H9 (cell line): ENCODE measurements around the gene ALB. TPM values are rescaled to one million over a fixed set of nuclear protein-coding genes. Genes with fewer than 3 reads are reported as not detected.
A peak's percentile ranks its signal among the peaks of the same experiment; 100 is the strongest.

Source experiments
- DNase-seq: peaks from one replicate; pipeline ENCODE4 v3.0.0-alpha.2; 2017
- H2AFZ ChIP-seq: one replicate; pipeline ENCODE4 v1.6.1; 2013; ENCODE audit warnings: mild to moderate bottlenecking, low read length, control low read depth, moderate library complexity
- H2AK5ac ChIP-seq: 2 replicates; pipeline ENCODE4 v1.6.1; 2013; ENCODE audit warnings: low read length, control low read depth, mixed read lengths; ENCODE audit not compliant: insufficient read length
- H2BK120ac ChIP-seq: one replicate; pipeline ENCODE4 v1.6.1; 2013; ENCODE audit warnings: low read depth, mild to moderate bottlenecking, low read length, control low read depth, inconsistent platforms; ENCODE audit not compliant: poor library complexity, severe bottlenecking
- H2BK12ac ChIP-seq: 2 replicates; pipeline ENCODE4 v1.6.1; 2013; ENCODE audit warnings: low read length, control low read depth, mixed read lengths, low read depth; ENCODE audit not compliant: insufficient read length
- H2BK15ac ChIP-seq: 2 replicates; pipeline ENCODE4 v1.6.1; 2013; ENCODE audit warnings: low read depth, low read length, control low read depth
- H2BK20ac ChIP-seq: one replicate; pipeline ENCODE4 v1.6.1; 2013; ENCODE audit warnings: low read depth, mild to moderate bottlenecking, low read length, control low read depth, inconsistent platforms; ENCODE audit not compliant: poor library complexity, severe bottlenecking
- H2BK5ac ChIP-seq: 2 replicates; pipeline ENCODE4 v1.6.1; 2013; ENCODE audit warnings: low read length, control low read depth, mixed read lengths; ENCODE audit not compliant: insufficient read length
- H3K14ac ChIP-seq: 2 replicates; pipeline ENCODE4 v1.6.1; 2013; ENCODE audit warnings: low read length, control low read depth; ENCODE audit not compliant: insufficient read depth
- H3K18ac ChIP-seq: 2 replicates; pipeline ENCODE4 v1.6.1; 2013; ENCODE audit warnings: low read depth, mild to moderate bottlenecking, mixed read lengths, low read length, control low read depth; ENCODE audit not compliant: insufficient read length
- H3K23ac ChIP-seq: 2 replicates; pipeline ENCODE4 v1.6.1; 2013; ENCODE audit warnings: low read length, control low read depth, mixed read lengths, low read depth; ENCODE audit not compliant: insufficient read length
- H3K23me2 ChIP-seq: 2 replicates; pipeline ENCODE4 v1.6.1; 2013; ENCODE audit warnings: low read depth, mild to moderate bottlenecking, mixed read lengths, low read length, control low read depth; ENCODE audit not compliant: insufficient read length, poor library complexity, severe bottlenecking
- H3K27ac ChIP-seq: 2 replicates; pipeline ENCODE4 v1.5.1; 2013; ENCODE audit warnings: low read length, control low read depth, mixed read lengths, low read depth; ENCODE audit not compliant: insufficient read length
- H3K27me3 ChIP-seq: 2 replicates; pipeline ENCODE4 v1.6.1; 2013; ENCODE audit warnings: low read length, control low read depth, inconsistent platforms; ENCODE audit not compliant: insufficient read depth
- H3K4ac ChIP-seq: 2 replicates; pipeline ENCODE4 v1.6.1; 2013; ENCODE audit warnings: low read depth, mild to moderate bottlenecking, control low read depth, inconsistent platforms, low read length, moderate library complexity
- H3K4me1 ChIP-seq: 2 replicates; pipeline ENCODE4 v1.6.1; 2013; ENCODE audit warnings: low read length, control low read depth, inconsistent platforms; ENCODE audit not compliant: insufficient read depth
- H3K4me2 ChIP-seq: 2 replicates; pipeline ENCODE4 v1.6.1; 2013; ENCODE audit warnings: low read length, control low read depth, mixed read lengths; ENCODE audit not compliant: insufficient read length, insufficient read depth
- H3K56ac ChIP-seq: 2 replicates; pipeline ENCODE4 v1.6.1; 2013; ENCODE audit warnings: low read depth, mild to moderate bottlenecking, mixed read lengths, low read length, control low read depth; ENCODE audit not compliant: insufficient read length
- H3K79me1 ChIP-seq: 2 replicates; pipeline ENCODE4 v1.6.1; 2013; ENCODE audit warnings: low read depth, mild to moderate bottlenecking, moderate library complexity, low read length, control low read depth, inconsistent platforms; ENCODE audit not compliant: insufficient read depth, poor library complexity, severe bottlenecking
- H3K79me2 ChIP-seq: 2 replicates; pipeline ENCODE4 v1.6.1; 2013; ENCODE audit warnings: low read length, control low read depth, inconsistent platforms; ENCODE audit not compliant: insufficient read depth
- H3K9ac ChIP-seq: 2 replicates; pipeline ENCODE4 v1.6.1; 2013; ENCODE audit warnings: low read length, control low read depth, mixed read lengths; ENCODE audit not compliant: insufficient read length; ENCODE audit errors: extremely low read depth
- H3K9me3 ChIP-seq: one replicate; pipeline ENCODE4 v1.6.1; 2013; ENCODE audit warnings: low read depth, low read length, inconsistent platforms; ENCODE audit not compliant: control insufficient read depth
- H3T11ph ChIP-seq: one replicate; pipeline ENCODE4 v1.6.1; 2013; ENCODE audit warnings: mild to moderate bottlenecking, low read length, control low read depth, inconsistent platforms
- H4K20me1 ChIP-seq: one replicate; pipeline ENCODE4 v1.6.1; 2013; ENCODE audit not compliant: control insufficient read depth, insufficient read length, insufficient read depth
- H4K5ac ChIP-seq: 2 replicates; pipeline ENCODE4 v1.6.1; 2013; ENCODE audit warnings: low read depth, mild to moderate bottlenecking, mixed read lengths, low read length, control low read depth; ENCODE audit not compliant: insufficient read length
- H4K8ac ChIP-seq: replicated peaks from 2 replicates; pipeline ENCODE4 v1.6.1; 2013; ENCODE audit warnings: low read length, control low read depth, mixed read lengths, low read depth; ENCODE audit not compliant: insufficient read length
- H4K91ac ChIP-seq: 2 replicates; pipeline ENCODE4 v1.6.1; 2013; ENCODE audit warnings: low read depth, mild to moderate bottlenecking, moderate library complexity, mixed read lengths, low read length, control low read depth; ENCODE audit not compliant: insufficient read length
- H3K27ac Mint-ChIP-seq, 3 experiments: 2 replicates in 2 of 3; 3 replicates in 1 of 3; pipeline ENCODE4 v1.8.0; 2020 to 2021; ENCODE audit warnings: mixed read lengths in 3 of 3, mild to moderate bottlenecking in 1 of 3, moderate library complexity in 1 of 3
- H3K27me3 Mint-ChIP-seq: 2 replicates; pipeline ENCODE4 v1.8.0; 2021; ENCODE audit warnings: low read depth, mild to moderate bottlenecking, moderate library complexity, mixed read lengths
- H3K36me3 Mint-ChIP-seq, 3 experiments: 2 replicates in 2 of 3; 3 replicates in 1 of 3; pipeline ENCODE4 v1.8.0; 2020 to 2021; ENCODE audit warnings: low read depth in 3 of 3, mixed read lengths in 3 of 3; ENCODE audit not compliant: insufficient read depth in 1 of 3
- H3K4me1 Mint-ChIP-seq, 2 experiments: 2 replicates each; pipeline ENCODE4 v1.8.0; 2020; ENCODE audit warnings: mixed read lengths in 2 of 2
- H3K4me3 Mint-ChIP-seq, 2 experiments: 2 replicates in 1 of 2; 3 replicates in 1 of 2; pipeline ENCODE4 v1.8.0; 2020 to 2021; ENCODE audit warnings: mild to moderate bottlenecking in 2 of 2, mixed read lengths in 2 of 2, moderate library complexity in 1 of 2
- H3K9me3 Mint-ChIP-seq, 2 experiments: 2 replicates in 1 of 2; 3 replicates in 1 of 2; pipeline ENCODE4 v1.8.0; 2020; ENCODE audit warnings: mild to moderate bottlenecking in 2 of 2, mixed read lengths in 2 of 2, moderate library complexity in 1 of 2
- CTCF ChIP-seq: fragments of 200-600 bp; sonication (generic); conservative IDR thresholded peaks from 3 replicates; pipeline ENCODE4 v1.8.0; 2021; ENCODE audit warnings: antibody characterized with exemption, mild to moderate bottlenecking
- WGBS: extraction: QIAGEN DNeasy Blood & Tissue Kit; methylation state at CpG from one replicate; pipeline ENCODE4 v1.1.7; 2013; ENCODE audit warnings: missing lambda C conversion rate, low lambda C conversion rate, mixed read lengths; ENCODE audit not compliant: insufficient read length; ENCODE audit errors: extremely low coverage; 5-methylcytosine and 5-hydroxymethylcytosine counted together
- total RNA-seq: library from RNA; stranded (reverse); gene quantifications from 2 replicates; pipeline ENCODE4 v1.2.1, GENCODE V29; 2021

Gene ALB
- total RNA-seq, 1 experiment from 2014 or later: not detected

DNA sequence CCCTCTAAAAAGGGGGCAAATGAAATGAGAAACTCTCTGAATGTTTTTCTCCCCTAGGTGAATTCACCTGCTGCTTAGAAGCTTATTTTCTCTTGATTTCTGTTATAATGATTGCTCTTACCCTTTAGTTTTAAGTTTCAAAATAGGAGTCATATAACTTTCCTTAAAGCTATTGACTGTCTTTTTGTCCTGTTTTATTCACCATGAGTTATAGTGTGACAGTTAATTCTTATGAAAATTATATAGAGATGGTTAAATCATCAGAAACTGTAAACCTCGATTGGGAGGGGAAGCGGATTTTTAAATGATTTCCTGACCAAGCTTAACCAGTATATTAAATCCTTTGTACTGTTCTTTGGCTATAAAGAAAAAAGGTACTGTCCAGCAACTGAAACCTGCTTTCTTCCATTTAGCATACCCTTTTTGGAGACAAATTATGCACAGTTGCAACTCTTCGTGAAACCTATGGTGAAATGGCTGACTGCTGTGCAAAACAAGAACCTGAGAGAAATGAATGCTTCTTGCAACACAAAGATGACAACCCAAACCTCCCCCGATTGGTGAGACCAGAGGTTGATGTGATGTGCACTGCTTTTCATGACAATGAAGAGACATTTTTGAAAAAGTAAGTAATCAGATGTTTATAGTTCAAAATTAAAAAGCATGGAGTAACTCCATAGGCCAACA is 4.2 kb downstream of the ALB start:
- no CpG with 5 or more reads among the region's 4 CpGs for WGBS
- Histone ChIP-seq H3K4ac (no peak overlapping the region), H3K27ac (no peak overlapping the region), H4K8ac (no peak overlapping the region), H3K4me2 (no peak overlapping the region), H4K20me1 (no peaks in the 10 kb centered on the region), H2BK20ac (no peak overlapping the region), H3K23me2 (no peaks in the 10 kb centered on the region), H3K79me2 (no peaks in the 10 kb centered on the region), H2BK120ac (no peak overlapping the region), H2AFZ (peak overlapping the region; percentile 73), H3K14ac (no peak overlapping the region), H3K4me1 (0 out of 2 replicates have a peak, but pooled peaks cover 2% of the 10 kb centered on the region), H2BK12ac (no peak overlapping the region), H3K9ac (no peak overlapping the region), H4K91ac (no peak overlapping the region), H3K79me1 (no peaks in the 10 kb centered on the region), H2BK5ac (no peak overlapping the region), H3T11ph (no peak overlapping the region), H3K27me3 (no peaks in the 10 kb centered on the region), H2AK5ac (no peak overlapping the region), H3K56ac (no peak overlapping the region), H3K9me3 (no peaks in the 10 kb centered on the region), H3K23ac (no peak overlapping the region), H4K5ac (no peak overlapping the region), H2BK15ac (no peak overlapping the region), H3K18ac (no peak overlapping the region)
- Mint-ChIP-seq H3K4me3 (no peak overlapping the region), H3K36me3 (no peaks in the 10 kb centered on the region), H3K27me3 (no peaks in the 10 kb centered on the region), H3K27ac (no peak overlapping the region), H3K9me3 (no peaks in the 10 kb centered on the region), H3K4me1 (peaks cover 10 to 14% of the 10 kb centered on the region in 2 experiments)
- TF ChIP-seq CTCF: no peak
- DNase-seq: no peak
